Activated CD4-positive, alpha-beta T cell treated with anti-CD3 and anti-CD28 coated beads for 1 hour (primary cell): Measurements from ENCODE around the gene ATP6V0B.

ENCODE experiments used
- DNase-seq: peaks from one replicate; pipeline ENCODE4 v3.0.0-alpha.2; 2020

ATP6V0B gene

GRCh38 chr1:43987159-43987902, 12.6 kb downstream of the ATP6V0B start:
- DNase-seq = no peak

- no peak for DNase-seq
Observed at GRCh38 chr1:43990271-43991199, 15.8 kb downstream of the ATP6V0B start.

GRCh38 chr1:43991200-43991475, 16.4 kb downstream of the ATP6V0B start:
- no peak for DNase-seq

GRCh38 chr1:43991476-43992231, 16.9 kb downstream of the ATP6V0B start, which contains the start of gene CCDC24:
CCDC24 (plus strand) TSS chr1:43991599; CDS start chr1:43991879, 280 bp downstream.
- peak; percentile 54 for DNase-seq

- DNase-seq = no peak
Observed at GRCh38 chr1:43992232-43992995, 17.7 kb downstream of the ATP6V0B start.

- no peak for DNase-seq
Observed at GRCh38 chr1:43993206-43993914, 18.6 kb downstream of the ATP6V0B start.

GRCh38 chr1:43994071-43994470, 19.3 kb downstream of the ATP6V0B start:
- no peak for DNase-seq

- no peak for DNase-seq
Observed at GRCh38 chr1:43994794-43995790, 20.3 kb downstream of the ATP6V0B start.

GRCh38 chr1:43995984-43996732, 21.4 kb downstream of the ATP6V0B start:
- DNase-seq = no peak

- no peak for DNase-seq
Observed at GRCh38 chr1:43996733-43997115, 22.0 kb downstream of the ATP6V0B start.

GRCh38 chr1:43997295-43997999, 22.7 kb downstream of the ATP6V0B start:
- DNase-seq = no peak

- no peak for DNase-seq
Observed at GRCh38 chr1:43998000-43998378, 23.2 kb downstream of the ATP6V0B start.

- DNase-seq = no peak
Observed at GRCh38 chr1:43999455-43999854, 24.7 kb downstream of the ATP6V0B start.

GRCh38 chr1:44000122-44000665, 25.4 kb downstream of the ATP6V0B start:
- no peak for DNase-seq

- no peak for DNase-seq
Observed at GRCh38 chr1:44002165-44002564, 27.4 kb downstream of the ATP6V0B start.

GRCh38 chr1:44002606-44003157, 27.9 kb downstream of the ATP6V0B start:
- no peak for DNase-seq

GRCh38 chr1:44008259-44008658, 33.5 kb downstream of the ATP6V0B start:
- no peak for DNase-seq

- no peak for DNase-seq
Observed at GRCh38 chr1:44010935-44011471, 36.2 kb downstream of the ATP6V0B start.
